HG02973 (cell line): ENCODE results near the gene BMX.

Experiments used
- ATAC-seq: cut with Tn5 transposase; IDR thresholded peaks from one replicate; pipeline ENCODE4 v1.9.1; 2021; ENCODE audit warnings: moderate library complexity; ENCODE audit not compliant: unreplicated experiment

BMX gene

DNA sequence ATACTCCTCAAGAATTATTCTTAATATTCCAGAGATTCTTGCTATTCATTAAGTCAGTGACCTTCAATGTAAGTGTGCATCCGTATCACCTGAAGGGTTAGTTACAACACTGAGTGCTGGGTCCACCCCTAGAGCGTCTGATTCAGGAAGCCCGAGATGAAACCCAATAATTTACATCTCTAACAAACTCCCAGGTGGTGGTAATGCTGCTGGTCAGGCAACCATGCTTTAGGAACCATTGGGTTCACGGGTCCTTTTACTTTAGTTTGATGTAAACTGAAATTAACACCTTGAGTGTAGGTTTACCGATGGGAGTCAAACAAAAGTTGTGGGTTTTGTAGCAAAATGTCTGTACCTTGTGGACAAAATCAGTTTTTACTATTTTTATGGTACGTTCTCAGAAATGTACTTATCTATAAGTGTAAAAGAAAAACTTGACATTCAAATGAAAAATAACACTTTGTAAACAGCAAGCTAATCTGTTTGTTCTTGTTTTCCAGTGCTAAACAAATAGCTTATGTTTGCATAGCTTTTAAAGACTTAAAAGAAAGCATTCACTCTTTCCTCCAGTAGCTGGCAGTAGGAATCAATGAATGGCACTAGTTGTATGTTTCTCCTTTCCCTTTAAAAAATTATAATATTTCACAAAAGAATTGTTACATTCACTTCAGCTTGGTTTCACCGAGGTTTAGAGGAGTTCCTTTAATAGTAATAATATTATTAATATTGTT, 67.4 kb downstream of the BMX start:
- no peak for ATAC-seq

DNA sequence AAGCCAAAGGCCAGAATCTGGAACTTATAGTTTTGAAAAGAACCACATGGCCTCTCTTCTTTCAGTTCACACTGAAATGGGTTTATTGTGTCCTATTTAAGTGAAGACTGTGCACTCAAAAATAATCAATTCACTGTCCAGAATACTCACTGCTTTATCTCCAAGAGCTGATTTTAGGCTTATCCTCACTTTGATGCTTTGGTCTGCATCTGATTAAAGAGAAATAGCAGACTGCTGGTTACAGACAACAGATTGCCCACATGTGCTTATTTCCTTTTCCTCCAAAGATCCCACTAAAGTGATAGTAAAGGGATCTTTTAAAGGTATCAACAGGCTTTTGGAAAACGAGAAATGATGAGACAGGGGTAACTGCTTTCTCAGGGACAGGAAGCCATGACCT, 69.5 kb downstream of the BMX start:
- ATAC-seq, result no peak

DNA sequence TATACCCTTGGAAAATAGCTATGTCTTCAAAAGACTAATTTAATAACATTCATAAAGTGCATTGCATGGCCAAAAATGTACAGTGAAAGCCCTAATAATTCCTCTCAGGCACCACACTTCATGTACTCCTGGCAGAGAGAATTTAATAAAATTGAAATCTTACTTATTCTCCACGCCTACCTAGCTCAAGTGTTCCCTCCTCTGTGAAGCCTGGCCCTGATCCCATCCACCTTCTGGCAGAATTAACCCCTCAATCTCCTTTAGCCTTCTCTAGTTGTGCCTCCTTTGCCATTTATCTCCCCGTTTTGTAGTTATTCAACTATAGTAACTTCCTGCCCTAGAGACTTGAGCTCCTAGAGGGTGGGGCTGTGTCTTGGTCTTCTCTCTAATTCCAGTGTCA, 73.4 kb downstream of the BMX start:
- ATAC-seq, result no peak

DNA sequence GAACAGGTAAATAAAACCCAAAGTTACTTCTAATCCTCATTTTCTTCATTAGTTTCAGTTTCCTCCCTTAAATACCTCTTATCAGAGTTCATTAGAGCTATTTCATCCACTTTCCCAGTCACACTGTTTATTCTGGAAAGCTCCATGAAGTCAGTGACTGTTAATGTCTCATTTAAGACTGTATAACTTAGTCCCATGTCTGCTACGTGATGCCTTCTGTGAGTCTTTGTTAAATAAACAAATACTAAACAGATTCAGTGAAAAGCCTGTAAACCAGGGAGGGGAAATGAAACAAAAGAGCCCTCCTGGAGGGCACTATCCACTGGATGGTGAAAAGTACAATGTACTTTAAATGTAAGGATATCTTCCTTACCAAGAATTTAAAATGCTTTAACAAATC, 75.4 kb downstream of the BMX start:
- ATAC-seq, result no peak

DNA sequence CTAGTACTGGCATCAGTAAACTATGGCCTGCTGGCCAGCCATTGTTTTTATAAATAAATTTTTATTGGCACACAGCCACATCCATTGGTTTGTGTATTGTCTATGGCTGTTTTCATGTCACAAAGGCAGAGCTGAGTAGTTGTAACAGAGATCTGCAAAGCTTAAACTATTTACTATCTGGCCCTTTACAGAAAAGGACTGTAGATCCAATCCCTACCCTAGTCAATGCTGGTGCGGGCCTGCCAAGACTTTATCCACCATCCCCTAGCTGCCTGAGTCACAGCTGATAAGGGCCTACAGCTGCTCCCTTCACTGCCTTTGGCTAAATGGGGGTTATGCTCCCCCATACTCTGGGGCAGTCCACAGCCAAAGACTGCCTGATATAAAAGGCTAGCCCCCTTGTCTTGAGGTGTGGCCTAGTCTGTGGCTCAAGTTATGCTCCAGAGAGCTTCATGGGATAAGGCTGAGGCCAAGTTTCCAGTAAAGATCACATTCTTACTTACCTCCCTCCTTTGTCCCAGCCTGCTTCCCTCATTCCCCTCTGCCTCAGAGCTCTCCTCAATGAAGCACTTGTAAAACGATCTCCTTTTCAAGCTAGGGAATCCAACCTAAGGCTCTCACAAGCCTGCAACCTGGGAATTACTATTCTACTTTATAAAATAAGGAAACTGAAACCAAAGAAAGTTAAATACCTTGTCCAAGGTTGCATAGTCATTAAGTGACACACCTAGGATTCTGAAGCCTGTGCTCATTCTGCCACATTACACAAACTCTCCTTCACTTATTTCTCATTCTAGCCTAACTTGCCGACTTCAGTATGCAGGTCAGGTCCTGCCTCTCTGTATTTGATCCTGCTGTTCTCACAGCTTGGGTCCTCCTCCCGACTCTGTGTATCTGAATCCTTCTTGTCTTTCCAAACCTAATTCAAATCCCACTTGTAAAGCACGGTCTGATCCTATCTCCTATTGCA, 79.5 kb downstream of the BMX start:
- ATAC-seq, result no peak

DNA sequence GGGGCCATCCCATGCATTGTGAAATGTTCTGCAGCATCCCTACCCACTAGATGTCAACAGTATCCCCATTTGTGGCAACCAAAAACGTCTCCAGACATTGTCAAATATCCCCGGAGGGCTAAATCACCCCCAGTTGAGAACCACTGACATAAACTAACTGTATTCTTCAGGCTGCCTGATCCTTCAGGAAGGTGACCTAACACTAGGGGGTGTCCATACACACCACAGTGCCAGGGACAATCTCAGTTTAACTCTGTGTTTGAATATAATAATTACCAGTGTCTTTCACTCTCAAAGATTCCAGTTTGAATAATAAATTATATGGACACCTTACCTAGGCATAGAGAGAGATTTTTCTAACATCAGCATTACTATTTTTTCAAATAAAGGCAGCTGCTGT, 93.8 kb downstream of the BMX start:
- no peak for ATAC-seq

DNA sequence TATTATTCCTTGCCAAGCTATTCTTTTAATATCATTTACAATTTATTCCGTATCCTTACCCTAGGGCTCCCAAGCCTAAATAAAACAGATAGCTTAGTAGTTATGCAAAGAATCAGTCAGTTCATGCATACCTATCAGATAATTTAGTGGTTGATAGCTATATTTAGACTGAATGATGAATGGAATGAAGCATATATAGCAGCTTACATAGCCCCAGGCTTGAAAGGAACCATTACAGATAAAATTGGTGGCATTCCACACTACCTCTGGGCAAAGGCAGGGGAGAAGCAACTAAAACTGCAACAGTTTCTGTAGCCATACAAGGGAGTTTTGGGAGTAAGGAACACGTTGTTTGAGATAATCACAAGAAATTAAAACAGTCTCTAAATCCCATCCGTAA, 97.4 kb downstream of the BMX start:
- no peak for ATAC-seq

DNA sequence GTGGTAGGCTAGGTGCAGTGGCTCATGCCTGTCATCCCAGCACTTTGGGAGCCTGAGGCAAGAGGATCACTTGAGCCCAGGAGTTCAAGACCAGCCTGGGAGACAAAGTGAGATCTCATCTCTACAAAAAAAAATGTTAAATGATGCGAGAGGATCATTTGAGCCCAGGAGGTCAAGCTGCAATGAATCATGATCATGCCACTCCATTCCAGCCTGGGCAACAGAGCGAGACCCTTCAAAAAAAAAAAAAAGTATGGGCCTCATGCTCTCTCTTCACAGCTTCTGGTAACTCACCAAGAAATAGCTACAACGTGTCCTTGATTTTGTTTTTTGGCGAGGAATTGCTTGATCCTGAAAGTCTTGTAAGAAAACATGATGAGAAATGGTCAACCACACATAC, 98.9 kb downstream of the BMX start:
- ATAC-seq, result no peak

DNA sequence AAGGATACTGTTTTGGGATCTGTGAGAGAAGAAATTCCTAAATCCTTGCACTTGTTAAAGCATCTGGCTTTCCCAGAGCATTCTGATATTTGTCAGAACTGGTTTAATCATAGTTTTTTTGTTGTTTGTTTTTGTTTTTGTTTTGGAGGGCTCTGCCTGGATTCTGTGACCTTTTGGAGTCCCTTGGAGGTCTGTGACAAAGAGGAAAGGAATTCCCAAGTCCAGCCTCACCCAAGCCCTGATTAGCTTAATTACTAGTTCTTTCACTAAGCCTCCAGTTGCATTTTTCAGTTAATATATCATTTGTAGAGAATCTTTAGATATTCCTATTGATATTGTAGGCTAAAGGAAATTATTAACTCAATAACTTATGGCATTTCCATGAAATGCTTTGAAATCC, 99.4 kb downstream of the BMX start:
- ATAC-seq, result no peak

DNA sequence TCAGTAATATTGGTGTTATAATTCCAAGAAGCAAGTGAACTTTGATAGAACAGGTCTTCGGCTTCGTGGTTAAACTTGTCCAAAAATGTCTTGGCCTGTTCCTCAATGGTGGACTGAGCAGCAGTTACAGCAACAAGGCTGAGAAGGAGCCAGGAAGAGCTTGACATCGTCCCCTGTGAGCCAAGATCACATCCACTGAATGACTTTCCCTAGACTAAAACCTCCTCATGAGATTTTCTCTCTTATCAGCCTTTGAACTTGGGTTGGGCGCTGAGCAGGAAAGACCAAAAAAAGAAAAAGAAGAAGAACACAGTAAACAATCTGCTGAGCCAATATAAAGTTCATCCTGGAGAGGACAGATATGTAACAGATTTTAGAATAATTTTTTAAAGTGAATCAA, 100.1 kb downstream of the BMX start, which contains the start of gene ACE2:
Gene ACE2 (minus strand): TSS at position 216 of the 400 bp plus-strand sequence. CDS start 49 bp downstream, at position 167.
- ATAC-seq, result no peak

DNA sequence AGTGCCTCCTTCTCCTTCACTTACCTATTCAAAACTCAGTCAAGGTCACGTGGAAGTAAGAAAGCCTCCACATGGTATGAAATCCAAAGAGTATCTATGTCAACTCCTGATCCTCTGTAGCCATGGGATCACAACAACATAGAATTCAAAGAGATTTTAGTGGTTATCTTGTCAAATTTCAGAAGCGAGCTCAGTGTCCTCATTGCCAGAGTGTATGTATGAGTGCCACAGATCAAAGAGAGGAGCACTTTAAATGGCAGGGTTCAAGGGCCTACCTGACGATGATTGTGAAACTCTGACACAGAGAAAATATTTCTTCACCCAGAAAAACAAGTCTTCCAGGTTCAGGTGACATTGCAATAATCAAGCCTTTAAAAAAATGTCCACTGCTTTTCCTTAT, 101.3 kb downstream of the BMX start:
- ATAC-seq, result no peak

DNA sequence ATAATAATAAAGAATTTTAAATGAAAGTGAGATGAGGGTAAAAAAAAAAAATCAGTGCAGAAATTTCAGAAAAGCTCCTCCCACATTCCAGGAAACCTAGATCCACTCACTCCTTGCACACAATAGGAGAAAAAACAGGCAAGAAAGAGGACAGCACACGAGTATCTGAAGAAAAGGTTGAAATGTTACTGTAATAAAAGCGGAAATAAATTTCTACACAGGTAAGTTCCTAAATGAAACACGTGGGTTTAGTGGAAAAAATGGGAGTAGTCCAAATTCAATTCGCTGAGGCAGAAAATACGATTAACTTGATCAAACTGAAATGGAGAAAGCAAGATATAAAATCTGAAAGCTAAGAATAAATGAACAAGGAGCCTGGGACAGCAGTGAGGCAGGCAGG, 102.2 kb downstream of the BMX start:
- ATAC-seq, result no peak

DNA sequence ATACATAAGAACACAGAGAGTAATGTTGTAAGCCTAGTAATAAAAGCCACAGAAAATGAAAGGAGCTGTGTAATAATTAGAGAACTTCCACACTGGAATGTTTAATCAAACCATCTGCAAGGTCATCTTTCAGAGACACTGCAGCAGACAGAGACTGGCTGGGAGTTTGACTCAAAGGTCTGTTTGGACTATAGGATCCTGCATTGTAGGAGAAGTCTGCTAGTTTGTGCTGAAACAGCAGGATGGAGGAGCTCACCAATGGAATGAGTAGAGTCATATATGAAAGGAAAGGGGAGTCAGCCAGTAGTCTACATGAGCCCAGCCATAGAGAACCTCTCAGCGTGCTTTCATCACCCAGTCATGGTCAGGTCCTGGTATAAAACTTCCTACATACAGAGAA, 104.6 kb downstream of the BMX start:
- ATAC-seq, result no peak
